Neural progenitor cell (in vitro differentiated cells): ENCODE data around the gene KLK12. TPM values are rescaled to one million over a fixed set of nuclear protein-coding genes. Genes with fewer than 3 reads are reported as not detected.

Source experiments
- DNase-seq: peaks from one replicate; pipeline ENCODE4 v3.0.0-alpha.2; 2016; ENCODE audit warnings: low spot score
- H2AFZ ChIP-seq: fragments of 200-600 bp; sonication (generic); replicated peaks from 2 replicates; pipeline ENCODE4 v1.6.1; 2016; ENCODE audit warnings: antibody characterized with exemption
- H3F3A ChIP-seq: fragments of 200-600 bp; sonication (generic); 2 replicates; pipeline ENCODE4 v1.6.1; 2016; ENCODE audit warnings: antibody characterized with exemption, low read depth
- H3K27ac ChIP-seq: fragments of 200-600 bp; sonication (generic); 2 replicates; pipeline ENCODE4 v1.5.1; 2016; ENCODE audit warnings: mild to moderate bottlenecking
- H3K27me3 ChIP-seq: fragments of 200-600 bp; sonication (generic); 2 replicates; pipeline ENCODE4 v1.6.1; 2016; ENCODE audit warnings: mild to moderate bottlenecking, moderate library complexity
- H3K36me3 ChIP-seq: fragments of 200-600 bp; sonication (generic); 2 replicates; pipeline ENCODE4 v1.5.1; 2016
- H3K4me1 ChIP-seq: fragments of 200-600 bp; sonication (generic); 2 replicates; pipeline ENCODE4 v1.6.1; 2016; ENCODE audit warnings: mixed run types
- H3K4me2 ChIP-seq: fragments of 200-600 bp; sonication (generic); 2 replicates; pipeline ENCODE4 v1.6.1; 2016
- H3K4me3 ChIP-seq: fragments of 200-600 bp; sonication (generic); 2 replicates; pipeline ENCODE4 v1.5.1; 2016
- H3K79me2 ChIP-seq: fragments of 200-600 bp; sonication (generic); 2 replicates; pipeline ENCODE4 v1.6.1; 2016; ENCODE audit warnings: low read depth
- H3K9ac ChIP-seq: fragments of 200-600 bp; sonication (generic); 2 replicates; pipeline ENCODE4 v1.6.1; 2016
- H3K9me3 ChIP-seq: fragments of 200-600 bp; sonication (generic); 2 replicates; pipeline ENCODE4 v1.5.1; 2016; ENCODE audit warnings: low read depth
- H4K20me1 ChIP-seq: fragments of 200-600 bp; sonication (generic); 2 replicates; pipeline ENCODE4 v1.6.1; 2016; ENCODE audit warnings: low read depth
- H3K27ac Mint-ChIP-seq: 3 replicates; pipeline ENCODE4 v1.8.0; 2021; ENCODE audit warnings: mixed read lengths
- H3K27me3 Mint-ChIP-seq: 2 replicates; pipeline ENCODE4 v1.8.0; 2022; ENCODE audit warnings: low read depth, mild to moderate bottlenecking, inconsistent platforms, moderate library complexity, mixed read lengths; ENCODE audit not compliant: insufficient read depth
- H3K36me3 Mint-ChIP-seq: 3 replicates; pipeline ENCODE4 v1.8.0; 2021; ENCODE audit warnings: mixed read lengths
- H3K4me1 Mint-ChIP-seq: 3 replicates; pipeline ENCODE4 v1.8.0; 2021; ENCODE audit warnings: mixed read lengths
- H3K4me3 Mint-ChIP-seq: 3 replicates; pipeline ENCODE4 v1.8.0; 2021; ENCODE audit warnings: mild to moderate bottlenecking, moderate library complexity, mixed read lengths
- H3K9me3 Mint-ChIP-seq: 3 replicates; pipeline ENCODE4 v1.8.0; 2020; ENCODE audit warnings: mixed read lengths
- CTCF ChIP-seq: fragments of 200-600 bp; sonication (generic); IDR thresholded peaks from 2 replicates; pipeline ENCODE4 v1.5.1; 2017; ENCODE audit warnings: antibody characterized with exemption, mild to moderate bottlenecking
- EZH2 ChIP-seq: fragments of 200-600 bp; sonication (generic); IDR thresholded peaks from 2 replicates; pipeline ENCODE4 v1.6.1; 2017; ENCODE audit warnings: antibody characterized with exemption, mild to moderate bottlenecking, moderate library complexity
- EZH2phosphoT487 ChIP-seq: fragments of 200-600 bp; sonication (generic); IDR thresholded peaks from 2 replicates; pipeline ENCODE4 v1.6.1; 2017; ENCODE audit warnings: antibody characterized with exemption
- total RNA-seq: library from RNA; depleted of rRNA; stranded (reverse); fragments of >200 nt; gene quantifications from 2 replicates; pipeline ENCODE4 v1.2.3, GENCODE V29; 2015; ENCODE audit warnings: low replicate concordance

Gene KLK12
- total RNA-seq, 1 donor from 2014 or later, result not detected

DNA sequence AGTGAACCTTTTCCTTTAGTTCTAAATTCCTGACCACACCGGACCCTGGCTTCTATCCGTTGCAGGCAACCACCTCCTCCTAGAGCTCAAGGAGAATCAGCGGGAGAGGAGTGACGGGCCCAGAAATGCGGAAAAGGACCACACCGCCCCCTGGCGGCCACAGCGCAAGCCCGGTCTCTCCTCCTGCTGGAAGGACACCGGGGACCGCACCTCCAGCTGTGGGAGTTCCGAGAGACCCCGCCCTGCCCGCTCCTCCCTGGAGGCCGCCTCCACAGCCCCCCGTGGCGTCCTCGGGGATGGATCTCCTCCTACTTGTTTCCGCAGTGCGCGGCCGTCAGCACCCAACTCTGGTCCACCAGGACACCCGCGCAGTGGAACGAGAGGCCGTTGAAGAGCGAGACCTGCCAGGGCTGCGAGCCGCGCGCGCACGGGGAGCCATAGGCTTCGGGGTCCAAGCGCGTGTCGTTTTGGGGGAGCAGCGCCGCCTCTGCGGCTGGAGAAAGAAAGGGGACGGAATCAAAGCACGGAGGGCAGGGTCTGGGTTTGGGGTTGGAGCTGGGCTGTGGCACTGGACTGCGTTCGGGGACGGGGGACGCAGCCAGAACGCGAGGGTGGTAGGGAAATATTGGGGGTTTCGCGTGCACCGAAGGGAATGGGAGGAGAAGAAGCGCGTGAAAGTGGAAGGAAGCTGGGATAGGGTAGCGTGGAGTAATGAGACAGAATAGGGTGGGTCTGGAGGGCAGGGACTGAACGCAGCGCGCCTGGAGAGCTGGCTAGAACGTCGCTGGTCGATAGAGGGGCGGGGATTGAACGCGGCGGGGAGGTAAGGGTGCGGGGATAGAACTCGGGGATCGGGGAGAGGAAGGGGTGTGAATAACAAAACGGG, 17.8 kb downstream of the KLK12 start:
- peak; percentile 91 for TF ChIP-seq EZH2
- TF ChIP-seq CTCF, result peak; percentile 77
- TF ChIP-seq EZH2phosphoT487, result peak; percentile 83

DNA sequence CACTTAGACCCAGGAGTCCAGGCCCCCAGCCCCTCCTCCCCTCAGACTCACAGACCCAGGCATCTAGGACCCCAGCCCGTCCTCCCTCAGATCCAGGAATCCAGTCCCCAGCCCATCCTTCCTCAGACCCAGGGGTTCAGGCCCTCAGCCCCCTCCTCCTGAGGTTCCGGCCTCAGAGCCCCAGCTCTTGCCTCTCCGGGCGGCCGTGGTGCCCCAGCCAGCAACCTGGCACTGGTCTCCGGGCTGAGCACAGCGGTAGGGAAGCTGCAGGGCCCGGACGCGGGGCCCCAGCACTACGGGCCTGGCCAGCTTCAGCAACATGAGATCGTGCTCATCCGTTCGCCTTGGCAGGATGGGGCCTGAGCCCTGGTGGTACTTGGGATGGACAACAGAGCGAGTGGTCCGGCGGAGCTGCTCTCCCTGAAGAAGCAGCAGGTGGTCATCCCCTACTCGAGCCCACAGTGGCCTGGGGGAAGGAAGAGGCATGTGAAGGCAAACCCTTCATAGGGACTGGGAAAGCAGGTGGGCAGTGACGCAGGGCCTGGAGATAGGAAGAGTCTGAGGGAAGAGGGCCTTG, 19.0 kb downstream of the KLK12 start:
- H3F3A ChIP-seq, result peaks cover 25% of the 10 kb centered on the region
- Mint-ChIP-seq H3K27me3 (peaks cover 61% of the 10 kb centered on the region), H3K9me3 (peaks cover 13% of the 10 kb centered on the region), H3K4me1 (peaks cover 9% of the 10 kb centered on the region), H3K4me3 (peak overlapping the region; percentile 47), H3K27ac (no peak overlapping the region), H3K36me3 (no peaks in the 10 kb centered on the region)
- H3K36me3 ChIP-seq, result no peaks in the 10 kb centered on the region
- H3K4me3 ChIP-seq, result no peak overlapping the region
- TF ChIP-seq EZH2phosphoT487 (no peak), EZH2 (no peak), CTCF (no peak)
- peaks cover 7% of the 10 kb centered on the region for H4K20me1 ChIP-seq
- no peaks in the 10 kb centered on the region for H3K79me2 ChIP-seq
- no peak overlapping the region for H3K9ac ChIP-seq
- peaks cover 68% of the 10 kb centered on the region for H3K27me3 ChIP-seq
- no peak for DNase-seq
- H2AFZ ChIP-seq, result no peak overlapping the region
- H3K27ac ChIP-seq, result no peak overlapping the region
- H3K9me3 ChIP-seq, result no peaks in the 10 kb centered on the region
- H3K4me2 ChIP-seq, result no peak overlapping the region
- peaks cover 13% of the 10 kb centered on the region for H3K4me1 ChIP-seq

More for the DNA sequence above, 17.8 kb downstream of the KLK12 start:
- H4K20me1 ChIP-seq, result peaks cover 7% of the 10 kb centered on the region
- H3K4me2 ChIP-seq, result peak overlapping the region; percentile 85
- H3K27ac ChIP-seq, result no peak overlapping the region
- peak overlapping the region; percentile 89 for H2AFZ ChIP-seq
- Mint-ChIP-seq H3K27me3 (peaks cover 64% of the 10 kb centered on the region), H3K27ac (no peak overlapping the region), H3K9me3 (peaks cover 13% of the 10 kb centered on the region), H3K4me1 (peaks cover 9% of the 10 kb centered on the region), H3K36me3 (no peaks in the 10 kb centered on the region), H3K4me3 (peak overlapping the region; percentile 79)
- no peak overlapping the region for H3K9ac ChIP-seq
- peaks cover 27% of the 10 kb centered on the region for H3F3A ChIP-seq
- peak; percentile 80 for DNase-seq
- H3K27me3 ChIP-seq, result peaks cover 69% of the 10 kb centered on the region
- no peaks in the 10 kb centered on the region for H3K9me3 ChIP-seq
- no peaks in the 10 kb centered on the region for H3K79me2 ChIP-seq
- peak overlapping the region; percentile 64 for H3K4me3 ChIP-seq
- no peaks in the 10 kb centered on the region for H3K36me3 ChIP-seq
- H3K4me1 ChIP-seq, result peaks cover 16% of the 10 kb centered on the region

- Histone ChIP-seq H2AFZ (no peak overlapping the region), H3K27me3 (peaks cover 55% of the 10 kb centered on the region), H3K36me3 (no peaks in the 10 kb centered on the region), H3K27ac (no peak overlapping the region), H3F3A (peaks cover 12% of the 10 kb centered on the region), H3K4me3 (no peak overlapping the region), H4K20me1 (no peaks in the 10 kb centered on the region), H3K9ac (no peak overlapping the region), H3K9me3 (no peaks in the 10 kb centered on the region), H3K4me1 (peaks cover 6% of the 10 kb centered on the region), H3K79me2 (no peaks in the 10 kb centered on the region), H3K4me2 (no peak overlapping the region)
- peaks cover 13% of the 10 kb centered on the region for H3K9me3 Mint-ChIP-seq
- peaks cover 56% of the 10 kb centered on the region for H3K27me3 Mint-ChIP-seq
- H3K4me3 Mint-ChIP-seq, result peak overlapping the region; percentile 64
- peaks cover 9% of the 10 kb centered on the region for H3K4me1 Mint-ChIP-seq
- TF ChIP-seq EZH2phosphoT487 (no peak), EZH2 (no peak), CTCF (no peak)
- H3K36me3 Mint-ChIP-seq, result no peaks in the 10 kb centered on the region
- no peak for DNase-seq
- no peak overlapping the region for H3K27ac Mint-ChIP-seq
These were observed 20.6 kb downstream of the KLK12 start for GRCh38 chr19:51014242-51014641.
